Karpas-422 (cell line): ENCODE measurements around the gene IL20RA. TPM values are rescaled to one million over a fixed set of nuclear protein-coding genes. Genes with fewer than 3 reads are reported as not detected.
"Not testable (repeated sequence)": the region's sequence is repeated elsewhere in the genome, so short reads cannot be mapped to it uniquely, and the experiment has no call there.

ENCODE experiments used
- DNase-seq: peaks from one replicate; pipeline ENCODE4 v3.0.0-alpha.2; 2015
- H2AFZ ChIP-seq: fragments of 200-600 bp; sonication (generic); 2 replicates; pipeline ENCODE4 v1.6.1; 2014; ENCODE audit warnings: antibody characterized with exemption, low read length, mixed read lengths
- H3K27ac ChIP-seq: fragments of 200-600 bp; sonication (generic); 2 replicates; pipeline ENCODE4 v1.5.1; 2014; ENCODE audit warnings: mild to moderate bottlenecking, low read length, moderate library complexity
- H3K27me3 ChIP-seq: fragments of 200-600 bp; sonication (generic); 2 replicates; pipeline ENCODE4 v1.6.1; 2014; ENCODE audit warnings: low read length, mixed read lengths
- H3K36me3 ChIP-seq: fragments of 200-600 bp; sonication (generic); 2 replicates; pipeline ENCODE4 v1.6.1; 2014; ENCODE audit warnings: low read length, mixed read lengths; ENCODE audit not compliant: insufficient read depth
- H3K4me1 ChIP-seq: fragments of 200-600 bp; sonication (generic); 2 replicates; pipeline ENCODE4 v1.6.1; 2014; ENCODE audit warnings: mild to moderate bottlenecking, low read length, mixed read lengths
- H3K4me2 ChIP-seq: fragments of 200-600 bp; sonication (generic); 2 replicates; pipeline ENCODE4 v1.6.1; 2014; ENCODE audit warnings: low read length, low read depth, mild to moderate bottlenecking; ENCODE audit not compliant: poor library complexity, severe bottlenecking
- H3K4me3 ChIP-seq: fragments of 200-600 bp; sonication (generic); 2 replicates; pipeline ENCODE4 v1.5.1; 2014; ENCODE audit warnings: mild to moderate bottlenecking, antibody characterized with exemption, low read length, mixed read lengths
- H3K79me2 ChIP-seq: fragments of 200-600 bp; sonication (generic); 2 replicates; pipeline ENCODE4 v1.6.1; 2014; ENCODE audit warnings: mild to moderate bottlenecking, low read length, mixed read lengths
- H3K9ac ChIP-seq: fragments of 200-600 bp; sonication (generic); 2 replicates; pipeline ENCODE4 v1.6.0; 2014; ENCODE audit warnings: low read length
- H3K9me2 ChIP-seq: fragments of 200-600 bp; sonication (generic), shearing (Covaris generic); replicated peaks from 2 replicates; pipeline ENCODE4 v1.6.0; 2014; ENCODE audit warnings: mild to moderate bottlenecking, low read length, moderate library complexity; ENCODE audit not compliant: insufficient read depth
- H3K9me3 ChIP-seq: fragments of 300-700, 200-600 bp; sonication (generic); 2 replicates; pipeline ENCODE4 v1.6.1; 2014; ENCODE audit warnings: low read length, mixed read lengths
- H4K20me1 ChIP-seq: fragments of 200-600 bp; sonication (generic); 2 replicates; pipeline ENCODE4 v1.6.1; 2014; ENCODE audit warnings: mild to moderate bottlenecking, antibody characterized with exemption, low read length, low read depth; ENCODE audit not compliant: insufficient read depth
- total RNA-seq: library from RNA; depleted of rRNA; stranded (reverse); fragments of >200 nt; shearing (Covaris generic); gene quantifications from 2 replicates; pipeline ENCODE4 v1.2.3, GENCODE V29; 2014; ENCODE audit warnings: low replicate concordance

The IL20RA gene
- total RNA-seq, 1 experiment from 2014 or later: not detected

DNA sequence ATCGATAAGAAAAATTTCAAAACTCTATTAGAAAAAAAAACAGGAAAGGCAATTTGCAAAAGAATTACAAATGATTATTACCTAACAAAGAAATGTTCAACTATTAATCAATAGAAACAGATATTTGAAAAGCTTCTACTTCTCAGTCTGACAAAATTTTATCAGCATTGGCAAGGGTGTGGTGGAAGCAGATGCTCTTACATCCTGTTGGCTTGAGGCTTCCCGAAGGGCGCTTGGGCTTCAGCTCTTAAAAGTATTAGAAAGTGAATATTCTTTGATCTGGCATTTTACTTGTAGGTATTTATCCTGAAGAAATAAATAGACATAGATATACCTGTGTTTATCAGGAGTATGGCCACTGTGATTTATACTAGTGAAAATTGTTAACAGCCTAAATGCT, 84.0 kb downstream of the IL20RA start:
- no peaks in the 10 kb centered on the region for H3K27me3 ChIP-seq
- no peak overlapping the region for H3K9ac ChIP-seq
- peaks cover 10% of the 10 kb centered on the region for H3K4me1 ChIP-seq
- no peak for DNase-seq
- no peak overlapping the region for H3K4me2 ChIP-seq
- H3K4me3 ChIP-seq: no peak overlapping the region
- no peak overlapping the region for H2AFZ ChIP-seq
- no peaks in the 10 kb centered on the region for H3K79me2 ChIP-seq
- no peaks in the 10 kb centered on the region for H3K9me2 ChIP-seq
- no peaks in the 10 kb centered on the region for H3K9me3 ChIP-seq
- H3K36me3 ChIP-seq: no peaks in the 10 kb centered on the region
- no peaks in the 10 kb centered on the region for H4K20me1 ChIP-seq
- H3K27ac ChIP-seq: no peak overlapping the region

DNA sequence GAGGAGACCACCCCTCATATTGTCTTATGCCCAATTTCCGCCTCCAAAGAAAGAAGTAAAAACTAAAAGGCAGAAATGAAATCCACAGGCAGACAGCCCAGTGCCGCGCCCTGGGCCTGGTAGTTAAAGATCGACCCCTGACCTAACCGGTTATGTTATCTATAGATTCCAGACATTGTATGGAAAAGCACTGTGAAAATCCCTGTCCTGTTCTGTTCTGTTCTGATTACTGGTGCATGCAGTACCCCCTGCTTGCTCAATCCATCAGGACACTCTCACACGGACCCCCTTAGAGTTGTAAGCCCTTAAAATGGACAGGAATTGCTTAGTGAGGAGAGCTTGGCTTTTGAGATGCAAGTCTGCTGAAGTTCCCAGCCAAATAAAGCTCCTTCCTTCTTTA, 84.8 kb downstream of the IL20RA start:
- H3K4me2 ChIP-seq, H3K4me1 ChIP-seq, H3K9ac ChIP-seq, H3K27me3 ChIP-seq, H3K79me2 ChIP-seq, H3K4me3 ChIP-seq, H3K9me2 ChIP-seq, H2AFZ ChIP-seq, H3K36me3 ChIP-seq, DNase-seq, H4K20me1 ChIP-seq, H3K27ac ChIP-seq, H3K9me3 ChIP-seq: not testable (repeated sequence)

DNA sequence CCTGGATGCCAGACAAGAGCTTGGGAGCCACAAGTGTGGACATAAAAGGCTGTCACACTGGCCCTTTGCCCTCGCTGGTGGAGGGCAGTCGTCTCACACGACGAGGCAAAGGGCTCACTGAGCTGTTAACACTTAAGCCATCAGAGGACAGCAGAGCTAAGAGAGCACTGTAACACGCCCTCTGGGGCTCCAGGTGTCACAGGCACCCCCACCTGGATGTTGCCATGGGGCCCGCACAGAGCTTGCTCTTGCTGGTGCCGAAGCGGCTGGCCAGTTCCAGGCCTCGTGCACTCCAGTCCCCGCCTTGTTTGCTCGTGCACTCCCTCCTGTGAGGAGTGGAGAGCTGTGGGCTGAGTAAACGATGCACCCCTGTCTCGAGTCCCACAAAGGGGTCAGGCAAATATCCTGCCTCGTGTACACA, 85.3 kb downstream of the IL20RA start:
- DNase-seq: no peak
- Histone ChIP-seq H3K9me2 (no peaks in the 10 kb centered on the region), H3K36me3 (no peaks in the 10 kb centered on the region), H3K9ac (no peak overlapping the region), H3K27ac (no peak overlapping the region), H3K27me3 (no peaks in the 10 kb centered on the region), H2AFZ (no peak overlapping the region), H3K9me3 (no peaks in the 10 kb centered on the region), H3K79me2 (no peaks in the 10 kb centered on the region), H3K4me3 (no peak overlapping the region), H3K4me2 (no peak overlapping the region), H3K4me1 (peaks cover 9% of the 10 kb centered on the region), H4K20me1 (no peaks in the 10 kb centered on the region)

- H3K9ac ChIP-seq: no peak overlapping the region
- no peak overlapping the region for H3K27ac ChIP-seq
- DNase-seq: no peak
- peaks cover 6% of the 10 kb centered on the region for H3K4me1 ChIP-seq
- no peaks in the 10 kb centered on the region for H4K20me1 ChIP-seq
- no peaks in the 10 kb centered on the region for H3K9me2 ChIP-seq
- H3K36me3 ChIP-seq: no peaks in the 10 kb centered on the region
- H3K9me3 ChIP-seq: no peaks in the 10 kb centered on the region
- no peaks in the 10 kb centered on the region for H3K79me2 ChIP-seq
- H3K4me2 ChIP-seq: no peak overlapping the region
- no peaks in the 10 kb centered on the region for H3K27me3 ChIP-seq
- no peak overlapping the region for H3K4me3 ChIP-seq
- H2AFZ ChIP-seq: no peak overlapping the region
Measured at GRCh38 chr6:136958168-136958567, 86.6 kb downstream of the IL20RA start.

DNA sequence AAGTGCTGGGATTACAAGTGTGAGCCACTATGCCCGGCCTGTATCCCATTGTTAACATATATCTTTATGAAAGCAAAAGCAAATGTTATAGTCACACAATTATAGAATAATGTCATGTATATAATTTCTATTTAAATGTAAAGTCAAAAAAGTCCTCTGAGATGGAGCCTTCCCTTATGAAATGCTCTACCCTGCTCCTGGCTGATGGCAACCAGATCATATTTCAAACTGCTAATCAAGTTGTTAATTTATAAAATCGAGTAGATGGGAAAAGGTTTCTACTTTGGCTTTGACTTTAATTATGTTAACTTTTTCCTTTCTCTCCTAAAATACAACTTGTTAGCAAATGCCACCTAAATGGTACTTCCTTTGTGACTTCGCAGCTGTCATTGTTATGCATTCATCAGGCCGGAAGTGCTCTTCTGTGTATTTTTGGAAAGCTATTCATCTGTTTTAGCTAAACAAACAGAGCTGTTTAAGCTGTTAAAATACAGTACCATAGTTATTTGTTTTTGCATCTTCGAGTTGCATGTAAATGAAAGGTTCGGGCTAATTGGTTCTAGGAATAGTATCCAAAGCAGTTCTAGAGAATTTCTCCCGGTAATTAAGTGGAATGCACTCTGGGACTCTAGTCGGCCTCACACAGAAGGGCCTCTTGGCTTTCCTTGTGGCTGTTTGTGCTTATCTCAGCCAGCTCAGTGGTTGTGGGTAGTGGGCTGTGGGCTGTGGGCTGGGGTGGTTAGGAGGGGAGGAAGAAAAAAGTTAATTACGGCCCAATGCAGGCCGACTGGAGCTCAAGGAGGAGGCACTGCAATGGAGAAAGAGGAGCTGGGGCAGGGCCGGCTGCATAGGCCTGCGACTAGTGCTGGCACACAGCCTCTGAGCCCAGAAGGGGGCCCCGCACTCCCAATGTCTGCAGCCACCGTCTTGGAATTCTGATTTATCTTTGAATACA, 87.9 kb downstream of the IL20RA start:
- no peak for DNase-seq

DNA sequence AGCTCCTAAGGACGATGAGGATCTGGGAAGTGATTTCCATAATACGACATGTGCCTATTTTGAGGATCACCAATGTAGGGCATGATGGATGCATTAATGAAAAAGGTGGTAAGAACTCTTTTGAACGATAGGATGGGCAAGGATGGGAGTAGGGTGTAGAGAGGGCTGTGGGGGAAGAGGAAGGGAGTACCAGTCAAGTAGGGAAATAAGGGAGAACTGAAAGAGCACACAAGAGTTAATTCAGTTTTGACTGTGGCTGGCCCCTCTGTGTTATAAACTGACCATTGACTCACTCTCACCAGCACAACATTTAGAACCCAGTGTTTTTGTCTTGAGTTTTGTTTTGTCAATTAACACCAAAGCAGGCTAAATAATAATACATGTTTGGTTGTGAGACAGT, 89.6 kb downstream of the IL20RA start:
- Histone ChIP-seq H3K27me3 (no peaks in the 10 kb centered on the region), H2AFZ (no peak overlapping the region), H3K9me2 (no peaks in the 10 kb centered on the region), H3K9ac (no peak overlapping the region), H3K4me2 (no peak overlapping the region), H3K79me2 (no peaks in the 10 kb centered on the region), H3K4me3 (no peak overlapping the region), H3K36me3 (no peaks in the 10 kb centered on the region), H4K20me1 (no peaks in the 10 kb centered on the region), H3K9me3 (no peaks in the 10 kb centered on the region), H3K27ac (no peak overlapping the region), H3K4me1 (peaks cover 6% of the 10 kb centered on the region)
- DNase-seq: no peak

More for the DNA sequence above, 87.9 kb downstream of the IL20RA start:
- H3K4me2 ChIP-seq: no peak overlapping the region
- no peak overlapping the region for H3K4me3 ChIP-seq
- no peak overlapping the region for H3K27ac ChIP-seq
- peaks cover 6% of the 10 kb centered on the region for H3K4me1 ChIP-seq
- H2AFZ ChIP-seq: peak overlapping the region; percentile 84; the same call in 1 of the 2 replicates
- no peaks in the 10 kb centered on the region for H4K20me1 ChIP-seq
- no peaks in the 10 kb centered on the region for H3K36me3 ChIP-seq
- H3K27me3 ChIP-seq: no peaks in the 10 kb centered on the region
- no peaks in the 10 kb centered on the region for H3K9me3 ChIP-seq
- no peak overlapping the region for H3K9ac ChIP-seq
- no peaks in the 10 kb centered on the region for H3K9me2 ChIP-seq
- no peaks in the 10 kb centered on the region for H3K79me2 ChIP-seq

DNA sequence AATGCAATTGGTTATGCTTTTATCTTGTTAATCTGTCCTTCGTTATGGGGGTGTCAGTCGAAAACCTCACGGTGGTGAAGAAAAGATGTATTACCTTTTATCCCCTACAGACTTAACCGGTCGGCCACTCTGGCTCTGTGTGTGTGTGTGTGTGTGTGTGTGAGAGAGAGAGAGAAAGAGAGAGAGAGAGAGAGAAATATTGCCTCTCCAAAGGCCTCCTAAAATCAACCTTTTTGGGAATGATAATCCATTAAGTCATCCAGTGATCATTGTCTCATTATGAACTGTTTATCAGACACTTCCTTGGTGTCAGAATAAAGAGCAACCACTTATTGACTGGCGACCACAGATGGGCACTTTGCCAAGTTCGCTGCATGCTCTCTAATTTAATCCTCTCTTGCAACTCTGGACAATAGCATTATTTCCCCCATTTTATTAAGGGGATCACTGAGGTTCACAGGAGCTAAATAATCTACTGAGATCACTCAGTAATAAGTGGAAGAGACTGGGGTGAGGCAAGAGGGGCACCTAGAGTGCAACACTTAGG, 92.0 kb downstream of the IL20RA start:
- no peak overlapping the region for H3K9ac ChIP-seq
- no peak for DNase-seq
- H3K27me3 ChIP-seq: no peaks in the 10 kb centered on the region
- no peaks in the 10 kb centered on the region for H3K36me3 ChIP-seq
- no peaks in the 10 kb centered on the region for H3K79me2 ChIP-seq
- no peak overlapping the region for H3K27ac ChIP-seq
- H4K20me1 ChIP-seq: no peaks in the 10 kb centered on the region
- H3K4me1 ChIP-seq: peaks cover 6% of the 10 kb centered on the region
- H3K4me2 ChIP-seq: no peak overlapping the region
- no peaks in the 10 kb centered on the region for H3K9me2 ChIP-seq
- no peak overlapping the region for H3K4me3 ChIP-seq
- H3K9me3 ChIP-seq: no peaks in the 10 kb centered on the region
- H2AFZ ChIP-seq: no peak overlapping the region

- H3K4me2 ChIP-seq: no peak overlapping the region
- H3K27me3 ChIP-seq: no peaks in the 10 kb centered on the region; the same call in 1 of the 2 replicates
- H3K27ac ChIP-seq: no peak overlapping the region
- DNase-seq: no peak
- H3K4me1 ChIP-seq: no peaks in the 10 kb centered on the region
- no peak overlapping the region for H3K9ac ChIP-seq
- H3K9me2 ChIP-seq: no peaks in the 10 kb centered on the region
- H4K20me1 ChIP-seq: no peaks in the 10 kb centered on the region
- no peak overlapping the region for H3K4me3 ChIP-seq
- H3K9me3 ChIP-seq: no peaks in the 10 kb centered on the region
- no peaks in the 10 kb centered on the region for H3K36me3 ChIP-seq
- H2AFZ ChIP-seq: no peak overlapping the region
- no peaks in the 10 kb centered on the region for H3K79me2 ChIP-seq
Measured at GRCh38 chr6:136950436-136951126, 94.2 kb downstream of the IL20RA start.
